Osteocyte (in vitro differentiated cells): ENCODE results near the gene CCDC47. TPM values are rescaled to one million over a fixed set of nuclear protein-coding genes. Genes with fewer than 3 reads are reported as not detected.

Experiments used
- DNase-seq: peaks from one replicate; pipeline ENCODE4 v3.0.0; 2021; ENCODE audit warnings: mixed read lengths; ENCODE audit not compliant: unreplicated experiment; ENCODE audit errors: extremely low spot score
- H3K27ac Mint-ChIP-seq: one replicate; pipeline ENCODE4 v1.8.0; 2021; ENCODE audit warnings: mild to moderate bottlenecking, mixed read lengths; ENCODE audit not compliant: unreplicated experiment
- H3K27me3 Mint-ChIP-seq: one replicate; pipeline ENCODE4 v1.8.0; 2021; ENCODE audit warnings: mixed read lengths; ENCODE audit not compliant: unreplicated experiment
- H3K36me3 Mint-ChIP-seq: one replicate; pipeline ENCODE4 v1.8.0; 2021; ENCODE audit warnings: mixed read lengths; ENCODE audit not compliant: unreplicated experiment
- H3K4me1 Mint-ChIP-seq: one replicate; pipeline ENCODE4 v1.8.0; 2021; ENCODE audit warnings: mixed read lengths; ENCODE audit not compliant: unreplicated experiment
- H3K4me3 Mint-ChIP-seq: one replicate; pipeline ENCODE4 v1.8.0; 2021; ENCODE audit warnings: mild to moderate bottlenecking, moderate library complexity, mixed read lengths; ENCODE audit not compliant: unreplicated experiment
- H3K9me3 Mint-ChIP-seq: one replicate; pipeline ENCODE4 v1.8.0; 2021; ENCODE audit warnings: mixed read lengths; ENCODE audit not compliant: unreplicated experiment
- CTCF ChIP-seq: fragments of 200-600 bp; sonication (generic); IDR thresholded peaks from 2 replicates; pipeline ENCODE4 v1.5.0; 2021; ENCODE audit warnings: antibody characterized with exemption, mild to moderate bottlenecking, moderate library complexity
- total RNA-seq: library from RNA; stranded (reverse); gene quantifications from 2 replicates; pipeline ENCODE4 v1.2.1, GENCODE V29; 2021

CCDC47 gene
- total RNA-seq, 1 donor from 2014 or later, result 80.6 TPM

GRCh38 chr17:63701868-63702720 lies 71.3 kb downstream of the CCDC47 start:
- Mint-ChIP-seq H3K27ac (peak overlapping the region; percentile 31), H3K9me3 (no peaks in the 10 kb centered on the region), H3K36me3 (peaks cover 18% of the 10 kb centered on the region), H3K4me3 (peak overlapping the region; percentile 47), H3K4me1 (peaks cover 29% of the 10 kb centered on the region), H3K27me3 (no peaks in the 10 kb centered on the region)
- TF ChIP-seq CTCF, result no peak
- no peak for DNase-seq

DNA sequence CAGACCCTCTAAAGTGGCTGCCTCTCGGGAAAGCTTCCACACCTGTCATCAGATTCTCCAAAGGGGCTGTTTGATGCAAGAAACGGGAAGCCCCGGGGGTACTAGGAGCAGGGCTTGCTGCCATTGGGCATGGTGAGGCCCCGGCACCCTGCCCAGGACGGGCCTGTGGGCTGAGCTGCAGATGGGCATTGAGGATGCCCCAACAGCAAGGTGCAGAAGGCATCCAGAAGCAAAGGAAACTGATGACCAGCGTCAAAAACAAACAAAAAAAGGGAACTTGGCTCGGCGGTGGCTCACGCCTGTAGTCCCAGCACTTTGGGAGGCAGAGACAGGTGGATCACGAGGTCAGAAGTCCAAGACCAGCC lies 72.0 kb downstream of the CCDC47 start:
- no peaks in the 10 kb centered on the region for H3K27me3 Mint-ChIP-seq
- H3K27ac Mint-ChIP-seq, result peak overlapping the region; percentile 64
- H3K4me1 Mint-ChIP-seq, result peaks cover 29% of the 10 kb centered on the region
- no peak for DNase-seq
- H3K36me3 Mint-ChIP-seq, result peaks cover 18% of the 10 kb centered on the region
- H3K4me3 Mint-ChIP-seq, result peak overlapping the region; percentile 68
- no peaks in the 10 kb centered on the region for H3K9me3 Mint-ChIP-seq
- no peak for TF ChIP-seq CTCF

GRCh38 chr17:63700528-63701455 lies 72.6 kb downstream of the CCDC47 start:
- no peak for DNase-seq
- peak overlapping the region; percentile 64 for H3K27ac Mint-ChIP-seq

GRCh38 chr17:63699638-63700527 lies 73.5 kb downstream of the CCDC47 start, which contains the start of gene LIMD2:
Gene LIMD2 (minus strand): TSS chr17:63700125. CDS start chr17:63699298, 827 bp downstream.
- no peak for TF ChIP-seq CTCF
- peak within 1 kb of the TSS; percentile 77 for H3K4me3 Mint-ChIP-seq
- peak within 1 kb of the TSS; percentile 64 for H3K27ac Mint-ChIP-seq
- peaks cover 31% of the 10 kb centered on the region for H3K4me1 Mint-ChIP-seq
- no peak for DNase-seq
- H3K9me3 Mint-ChIP-seq, result no peaks in the 10 kb centered on the region
- H3K36me3 Mint-ChIP-seq, result peaks cover 13% of the 10 kb centered on the region
- no peaks in the 10 kb centered on the region for H3K27me3 Mint-ChIP-seq

More at GRCh38 chr17:63700528-63701455, 72.6 kb downstream of the CCDC47 start:
- peak overlapping the region; percentile 68 for H3K4me3 Mint-ChIP-seq
- H3K27me3 Mint-ChIP-seq, result no peaks in the 10 kb centered on the region
- TF ChIP-seq CTCF, result peak; percentile 42
- H3K36me3 Mint-ChIP-seq, result peaks cover 18% of the 10 kb centered on the region
- H3K4me1 Mint-ChIP-seq, result peaks cover 29% of the 10 kb centered on the region
- no peaks in the 10 kb centered on the region for H3K9me3 Mint-ChIP-seq
